Uterus (tissue), 4 donors: Measurements from ENCODE around the gene ZC3H4. TPM values are rescaled to one million over a fixed set of nuclear protein-coding genes. Genes with fewer than 3 reads are reported as not detected.

ENCODE experiments used
- DNase-seq, 2 donors: peaks; one replicate each; pipeline ENCODE4 v3.0.0-alpha.2; 2019 to 2020
- H3K27ac ChIP-seq, 2 donors: fragments of 200-600 bp; sonication (generic); 1 replicate in 1 of 2; 2 replicates in 1 of 2; pipeline ENCODE4 v1.5.1; 2016 to 2018
- H3K27me3 ChIP-seq, 2 donors: fragments of 200-600 bp; sonication (generic); one replicate each; pipeline ENCODE4 v1.5.1; 2018 to 2019; ENCODE audit warnings: control low read depth in 1 of 2
- H3K36me3 ChIP-seq, 2 donors: fragments of 200-600 bp; sonication (generic); one replicate each; pipeline ENCODE4 v1.5.1; 2019; ENCODE audit warnings: control low read depth in 1 of 2
- H3K4me1 ChIP-seq, 2 donors: fragments of 200-600 bp; sonication (generic); one replicate each; pipeline ENCODE4 v1.5.1; 2018 to 2019; ENCODE audit warnings: control low read depth in 1 of 2
- H3K4me3 ChIP-seq, 2 donors: fragments of 200-600 bp; sonication (generic); 1 replicate in 1 of 2; 2 replicates in 1 of 2; pipeline ENCODE4 v1.5.1; 2018 to 2019; ENCODE audit warnings: mild to moderate bottlenecking in 1 of 2
- H3K9me3 ChIP-seq, 2 donors: fragments of 200-600 bp; sonication (generic); one replicate each; pipeline ENCODE4 v1.5.1; 2019; ENCODE audit warnings: control low read depth in 1 of 2
- CTCF ChIP-seq, 4 experiments: fragments of 200-600 bp in 2 of 4; fragments of 450-650 bp in 2 of 4; sonication (generic) in 2 of 4; IDR thresholded peaks; one replicate each; pipeline ENCODE4 v1.5.1; 2016 to 2019; ENCODE audit warnings: antibody characterized with exemption in 4 of 4, mild to moderate bottlenecking in 2 of 4, moderate library complexity in 1 of 4
- POLR2A ChIP-seq, 2 donors: fragments of 450-650 bp; IDR thresholded peaks; one replicate each; pipeline ENCODE4 v1.6.1; 2016; ENCODE audit warnings: antibody characterized with exemption in 2 of 2, mild to moderate bottlenecking in 1 of 2, moderate library complexity in 1 of 2
- intact Hi-C: fragments of 100-400 bp; cut with DNase I; formaldehyde crosslinking; loops from one replicate; pipeline ENCODE4 v1.15.1; 2023; ENCODE audit warnings: low total_unique reads
- total RNA-seq, 4 donors: library from RNA; depleted of rRNA in 3 of 4; stranded (reverse); fragments of >200 nt in 3 of 4; gene quantifications; one replicate each; pipeline versions ENCODE4 v1.1.0 to v1.2.4, GENCODE V29; 2014 to 2023
- donor health status: DM: yes; HTN: yes; CAD: no.

The ZC3H4 gene
- total RNA-seq, 4 donors from 2014 or later: 3.3 to 43.1 (median 18.3) TPM

DNA sequence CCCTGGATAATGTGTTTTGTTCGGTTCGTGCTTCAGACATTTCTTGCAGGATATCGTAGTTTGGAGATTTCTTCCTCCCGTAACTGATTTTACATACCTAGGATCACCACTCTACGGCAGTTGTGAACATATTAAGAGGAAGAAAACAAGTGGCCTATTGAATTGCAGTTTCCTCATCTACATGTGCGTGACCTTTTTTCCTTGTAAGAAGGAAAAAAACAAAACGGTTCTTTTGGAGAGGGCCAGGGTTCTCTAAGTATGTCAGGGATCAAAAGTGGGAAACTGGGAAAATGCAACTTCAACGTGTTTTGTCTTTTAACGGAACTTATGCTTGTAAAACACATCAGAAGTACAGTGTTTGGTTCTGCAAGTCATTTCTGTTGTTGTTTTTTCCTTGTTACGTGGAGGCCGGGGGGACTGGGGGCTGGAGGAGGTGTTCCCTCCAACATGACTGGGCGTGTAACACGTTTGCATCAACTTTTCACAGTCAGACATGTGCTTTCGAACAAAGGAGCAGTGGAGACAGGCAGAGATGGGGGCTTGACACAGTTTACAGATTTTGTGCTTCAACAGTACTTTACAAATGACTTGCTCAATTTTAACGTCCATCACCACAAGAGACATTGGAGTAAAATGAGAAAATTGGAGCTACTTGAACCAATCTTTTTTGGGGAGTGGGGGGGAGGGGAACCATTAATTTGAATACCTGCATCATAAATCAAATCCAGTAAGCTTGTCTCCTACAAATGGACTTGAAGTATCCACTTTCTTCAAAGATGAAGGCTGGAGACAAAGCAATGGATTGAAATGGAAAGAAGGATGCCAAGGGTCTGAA lies 3.8 kb downstream of the ZC3H4 start:
- Histone ChIP-seq H3K36me3 (no peaks in the 10 kb centered on the region), H3K9me3 (no peaks in the 10 kb centered on the region), H3K4me1 (peaks cover 0 to 13% of the 10 kb centered on the region in 2 donors), H3K27me3 (no peaks in the 10 kb centered on the region), H3K4me3 (peak overlapping the region; percentile 84 to 88), H3K27ac (peak overlapping the region; percentile 100)
- peak in 1 of 2 donors; percentile 43 for DNase-seq
- intact Hi-C loops: no loop called here
- TF ChIP-seq CTCF (IDR thresholded peaks at IDR 0.05) (no peak), POLR2A (IDR thresholded peaks at IDR 0.05) (no peak)

GRCh38 chr19:47109177-47109540 lies 4.4 kb downstream of the ZC3H4 start:
- Histone ChIP-seq H3K36me3 (no peaks in the 10 kb centered on the region), H3K4me1 (peaks cover 0 to 13% of the 10 kb centered on the region in 2 donors), H3K9me3 (no peaks in the 10 kb centered on the region), H3K27ac (peak overlapping the region; percentile 100), H3K4me3 (no peak overlapping the region), H3K27me3 (no peaks in the 10 kb centered on the region)
- TF ChIP-seq CTCF (IDR thresholded peaks at IDR 0.05) (no peak), POLR2A (IDR thresholded peaks at IDR 0.05) (no peak)
- no peak for DNase-seq
- intact Hi-C loops: no loop called here

DNA sequence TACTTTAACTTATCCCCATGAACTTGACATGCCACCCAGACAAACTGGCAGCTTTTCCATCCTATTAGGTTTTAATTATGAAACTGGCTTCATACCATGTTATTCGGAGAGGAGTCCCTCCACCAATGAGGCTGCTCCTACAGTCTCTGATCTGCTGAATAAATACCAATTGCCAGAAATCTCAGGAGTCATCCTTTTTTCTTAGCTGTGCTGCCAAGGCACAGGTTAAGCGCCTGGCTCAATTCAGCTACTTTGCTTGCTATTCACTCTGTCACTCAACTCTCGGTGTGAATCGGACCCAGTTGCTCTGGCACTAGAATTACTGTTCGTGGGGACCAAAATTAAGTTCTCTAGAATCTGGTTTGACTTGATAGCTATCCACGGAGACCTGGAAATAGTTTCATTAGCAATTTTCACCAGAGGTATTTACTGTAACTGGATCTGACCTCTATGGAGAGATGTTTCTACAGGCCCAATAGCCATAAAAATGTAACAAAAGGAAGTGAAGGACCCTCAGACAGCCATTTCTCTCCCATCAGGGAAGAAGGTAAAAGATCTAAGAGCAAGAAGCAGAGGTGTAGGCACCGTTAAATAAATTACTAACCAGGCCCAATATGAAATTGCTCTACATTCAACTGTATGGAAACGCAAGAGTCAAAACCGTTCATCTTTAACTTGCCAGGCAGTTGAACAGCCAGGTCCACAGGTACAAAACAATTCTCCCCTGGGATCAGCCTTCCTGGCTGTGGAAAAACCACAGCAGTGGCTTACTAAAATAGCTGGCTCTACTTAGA lies 5.4 kb downstream of the ZC3H4 start:
- Histone ChIP-seq H3K36me3 (no peaks in the 10 kb centered on the region), H3K4me1 (peaks cover 0 to 13% of the 10 kb centered on the region in 2 donors), H3K27ac (peak overlapping the region; percentile 100), H3K27me3 (no peaks in the 10 kb centered on the region), H3K4me3 (no peak overlapping the region), H3K9me3 (no peaks in the 10 kb centered on the region)
- intact Hi-C loops: no loop called here
- DNase-seq: no peak
- no peak for TF ChIP-seq POLR2A (IDR thresholded peaks at IDR 0.05)
- no peak for TF ChIP-seq CTCF (IDR thresholded peaks at IDR 0.05)

- H3K27ac ChIP-seq: peak overlapping the region; percentile 100
- H3K27me3 ChIP-seq: no peaks in the 10 kb centered on the region
- peaks cover 0 to 13% of the 10 kb centered on the region in 2 donors for H3K4me1 ChIP-seq
- intact Hi-C loops: no loop called here
- no peak for TF ChIP-seq CTCF (IDR thresholded peaks at IDR 0.05)
- TF ChIP-seq POLR2A (IDR thresholded peaks at IDR 0.05): no peak
- no peaks in the 10 kb centered on the region for H3K36me3 ChIP-seq
- DNase-seq: no peak
- H3K4me3 ChIP-seq: no peak overlapping the region
- no peaks in the 10 kb centered on the region for H3K9me3 ChIP-seq
These were observed 6.2 kb downstream of the ZC3H4 start for GRCh38 chr19:47107202-47107952.
